Calu3 (cell line): ENCODE measurements around the gene ENDOU. TPM values are rescaled to one million over a fixed set of nuclear protein-coding genes. Genes with fewer than 3 reads are reported as not detected.

Experiments used
- BruUV-seq: library from RNA; stranded (reverse); fragments of 400-500 nt; replicated peaks from 2 replicates; lab custom pipeline; 2021; lab: Mats Ljungman, UMichigan
- CTCF ChIA-PET: fragments of 300-600 bp; sonication (Branson Sonifier 250); formaldehyde crosslinking; loops from one replicate; lab custom pipeline; 2022; ENCODE audit warnings: antibody characterized with exemption; lab: Charles Lee
- DNase-seq: peaks from one replicate; pipeline ENCODE4 v3.0.0; 2022
- H3K27ac Mint-ChIP-seq: one replicate; pipeline ENCODE4 v1.8.0; 2022; ENCODE audit warnings: mixed read lengths; ENCODE audit not compliant: unreplicated experiment
- H3K27me3 Mint-ChIP-seq: one replicate; pipeline ENCODE4 v1.8.0; 2022; ENCODE audit warnings: mixed read lengths; ENCODE audit not compliant: unreplicated experiment
- H3K36me3 Mint-ChIP-seq: one replicate; pipeline ENCODE4 v1.8.0; 2022; ENCODE audit warnings: mild to moderate bottlenecking, moderate library complexity, mixed read lengths; ENCODE audit not compliant: insufficient read depth, unreplicated experiment
- H3K4me1 Mint-ChIP-seq: one replicate; pipeline ENCODE4 v1.8.0; 2022; ENCODE audit warnings: mild to moderate bottlenecking, low read depth, mixed read lengths; ENCODE audit not compliant: unreplicated experiment
- H3K4me3 Mint-ChIP-seq: one replicate; pipeline ENCODE4 v1.8.0; 2022; ENCODE audit warnings: mild to moderate bottlenecking, low read depth, moderate library complexity, mixed read lengths; ENCODE audit not compliant: unreplicated experiment
- H3K9me3 Mint-ChIP-seq: one replicate; pipeline ENCODE4 v1.8.0; 2022; ENCODE audit warnings: low read depth, mixed read lengths; ENCODE audit not compliant: unreplicated experiment
- intact Hi-C: fragments of 100-400 bp; cut with micrococcal nuclease; formaldehyde crosslinking; loops from one replicate; pipeline ENCODE4 v1.10.0; 2022; ENCODE audit not compliant: unreplicated experiment
- total RNA-seq: library from RNA; stranded (reverse); gene quantifications from 2 replicates; pipeline ENCODE4 v1.2.3, GENCODE V29; 2022
- TF ChIP-seq, protein P1 (sequence below): fragments of 200-600 bp; IDR thresholded peaks from one replicate; pipeline ENCODE4 v1.8.0; 2022; ENCODE audit warnings: antibody characterized with exemption; ENCODE audit not compliant: unreplicated experiment

ENDOU gene
- total RNA-seq, 1 experiment from 2014 or later = not detected

DNA sequence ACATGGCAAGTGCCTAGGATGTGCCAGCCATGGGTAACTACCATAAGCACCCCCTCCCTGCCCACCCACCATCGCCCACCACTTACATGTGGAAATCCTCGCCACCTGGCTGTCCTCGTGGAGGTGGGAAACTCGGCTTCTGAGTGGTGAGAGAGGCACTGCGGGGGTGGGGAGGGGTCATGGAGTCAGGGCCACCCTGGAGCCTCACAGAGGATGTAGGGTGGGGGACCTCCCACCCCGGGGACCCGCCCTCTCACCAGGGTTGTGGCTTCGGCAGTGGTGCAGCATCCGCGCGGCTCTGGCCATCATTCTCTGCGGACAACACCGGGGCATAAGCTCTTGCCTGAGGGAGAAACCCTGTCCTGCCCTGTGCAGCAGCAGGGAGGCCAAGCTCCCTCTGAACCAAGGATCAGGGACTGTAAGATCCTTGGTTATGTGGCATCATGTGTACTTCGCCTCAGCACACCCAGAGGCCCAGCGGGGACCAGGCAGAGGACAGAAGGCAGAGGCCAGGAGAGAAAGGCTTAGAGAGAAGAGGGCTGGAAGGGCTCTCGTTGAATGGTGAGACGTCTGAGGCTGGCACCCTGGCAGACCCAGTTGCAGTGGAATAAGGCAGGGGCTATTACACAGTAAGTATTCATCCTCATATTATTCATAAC lies 12.8 kb upstream of the ENDOU start:
- no peak for DNase-seq
- H3K9me3 Mint-ChIP-seq = no peaks in the 10 kb centered on the region
- BruUV-seq = no TSS peak
- CTCF ChIA-PET = no interaction called here
- peaks cover 9% of the 10 kb centered on the region for H3K4me1 Mint-ChIP-seq
- TF ChIP-seq, protein P1, sequence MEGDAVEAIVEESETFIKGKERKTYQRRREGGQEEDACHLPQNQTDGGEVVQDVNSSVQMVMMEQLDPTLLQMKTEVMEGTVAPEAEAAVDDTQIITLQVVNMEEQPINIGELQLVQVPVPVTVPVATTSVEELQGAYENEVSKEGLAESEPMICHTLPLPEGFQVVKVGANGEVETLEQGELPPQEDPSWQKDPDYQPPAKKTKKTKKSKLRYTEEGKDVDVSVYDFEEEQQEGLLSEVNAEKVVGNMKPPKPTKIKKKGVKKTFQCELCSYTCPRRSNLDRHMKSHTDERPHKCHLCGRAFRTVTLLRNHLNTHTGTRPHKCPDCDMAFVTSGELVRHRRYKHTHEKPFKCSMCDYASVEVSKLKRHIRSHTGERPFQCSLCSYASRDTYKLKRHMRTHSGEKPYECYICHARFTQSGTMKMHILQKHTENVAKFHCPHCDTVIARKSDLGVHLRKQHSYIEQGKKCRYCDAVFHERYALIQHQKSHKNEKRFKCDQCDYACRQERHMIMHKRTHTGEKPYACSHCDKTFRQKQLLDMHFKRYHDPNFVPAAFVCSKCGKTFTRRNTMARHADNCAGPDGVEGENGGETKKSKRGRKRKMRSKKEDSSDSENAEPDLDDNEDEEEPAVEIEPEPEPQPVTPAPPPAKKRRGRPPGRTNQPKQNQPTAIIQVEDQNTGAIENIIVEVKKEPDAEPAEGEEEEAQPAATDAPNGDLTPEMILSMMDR = no peak
- peaks cover 6% of the 10 kb centered on the region for H3K36me3 Mint-ChIP-seq
- H3K27me3 Mint-ChIP-seq = no peaks in the 10 kb centered on the region
- no peak overlapping the region for H3K27ac Mint-ChIP-seq
- intact Hi-C loops = no loop called here
- H3K4me3 Mint-ChIP-seq = no peak overlapping the region

- Mint-ChIP-seq H3K4me1 (peaks cover 9% of the 10 kb centered on the region), H3K4me3 (no peak overlapping the region), H3K9me3 (no peaks in the 10 kb centered on the region), H3K27ac (no peak overlapping the region), H3K36me3 (peaks cover 6% of the 10 kb centered on the region), H3K27me3 (no peaks in the 10 kb centered on the region)
- no peak for DNase-seq
- BruUV-seq = no TSS peak
- TF ChIP-seq, protein P1 = no peak
- CTCF ChIA-PET = interaction anchor here (1.1 kb wide), 1 partner anchor 101 kb away, joined by 4 read pairs; no protein-coding TSS in a partner anchor
- intact Hi-C loops = no loop called here
Measured at GRCh38 chr12:47736877-47737676, 11.8 kb upstream of the ENDOU start.

DNA sequence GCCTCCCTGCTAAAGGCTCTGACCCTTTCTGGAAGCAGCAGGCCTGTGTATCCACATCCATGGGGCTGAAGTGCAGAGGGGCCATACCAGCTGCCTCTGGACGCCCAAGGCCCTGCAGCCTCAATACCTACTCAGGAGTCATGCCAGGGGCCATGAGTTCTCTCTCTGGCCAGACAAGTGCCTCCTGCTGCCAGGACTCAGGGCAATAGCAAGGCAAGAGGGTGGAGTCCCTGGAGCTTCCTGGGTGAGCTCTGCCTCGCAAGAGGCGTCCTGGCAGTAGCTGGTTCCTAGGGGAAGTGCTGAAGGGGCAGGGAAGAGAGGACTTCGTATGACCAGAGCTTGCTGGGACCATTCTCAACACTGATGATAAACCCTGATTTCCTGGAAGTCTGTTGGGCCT lies 10.9 kb upstream of the ENDOU start:
- Mint-ChIP-seq H3K36me3 (peaks cover 6% of the 10 kb centered on the region), H3K27ac (no peak overlapping the region), H3K9me3 (no peaks in the 10 kb centered on the region), H3K27me3 (no peaks in the 10 kb centered on the region), H3K4me3 (no peak overlapping the region), H3K4me1 (peaks cover 4% of the 10 kb centered on the region)
- no TSS peak for BruUV-seq
- TF ChIP-seq, protein P1 = no peak
- intact Hi-C loops = no loop called here
- DNase-seq = no peak
- CTCF ChIA-PET = interaction anchor here (1.1 kb wide), 1 partner anchor 101 kb away, joined by 4 read pairs; no protein-coding TSS in a partner anchor

DNA sequence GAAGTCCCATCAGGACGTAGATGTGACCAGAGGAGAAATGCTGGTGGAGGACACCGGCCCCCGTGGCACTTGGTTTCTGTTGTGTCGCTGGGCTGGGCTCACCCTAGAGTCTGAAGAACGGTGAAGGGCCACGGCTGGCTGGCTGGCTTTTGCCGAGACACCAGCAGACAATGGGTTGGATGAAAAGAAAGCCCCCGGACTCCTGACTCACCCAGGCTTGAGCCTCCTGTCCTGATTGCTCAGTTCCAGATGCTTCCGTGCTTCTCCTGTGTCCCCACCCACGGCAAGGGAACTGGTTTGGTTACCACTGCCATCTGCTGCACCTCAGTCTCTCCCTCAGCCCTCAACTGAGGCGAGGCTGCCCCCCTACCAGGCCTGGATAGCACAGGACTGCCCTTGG lies 10.4 kb upstream of the ENDOU start:
- Mint-ChIP-seq H3K27ac (no peak overlapping the region), H3K27me3 (no peaks in the 10 kb centered on the region), H3K4me3 (no peak overlapping the region), H3K9me3 (no peaks in the 10 kb centered on the region), H3K4me1 (no peaks in the 10 kb centered on the region), H3K36me3 (peaks cover 6% of the 10 kb centered on the region)
- CTCF ChIA-PET = no interaction called here
- no peak for DNase-seq
- no TSS peak for BruUV-seq
- TF ChIP-seq, protein P1 = no peak
- intact Hi-C loops = no loop called here
